GM23338 (cell line): Measurements from ENCODE around the gene MARCHF9. TPM values are rescaled to one million over a fixed set of nuclear protein-coding genes. Genes with fewer than 3 reads are reported as not detected.

Source experiments
- ATAC-seq: fragments of 200-7000 bp; cut with Tn5 transposase; 3 replicates; pipeline ENCODE4 v1.9.1; 2020
- DNase-seq: peaks from one replicate; pipeline ENCODE4 v3.0.0-alpha.2; 2015; ENCODE audit warnings: low spot score
- H2AFZ ChIP-seq: fragments of 200-600 bp; sonication (generic); 2 replicates; pipeline ENCODE4 v1.8.0; 2016; ENCODE audit warnings: antibody characterized with exemption, mild to moderate bottlenecking, moderate library complexity
- H3F3A ChIP-seq: fragments of 200-600 bp; sonication (generic); replicated peaks from 2 replicates; pipeline ENCODE4 v1.8.0; 2017; ENCODE audit warnings: antibody characterized with exemption, mixed run types, low read depth
- H3K27ac ChIP-seq: fragments of 200-600 bp; sonication (generic); 2 replicates; pipeline ENCODE4 v1.6.1; 2016; ENCODE audit warnings: low read depth
- H3K27me3 ChIP-seq: fragments of 200-600 bp; sonication (generic); 2 replicates; pipeline ENCODE4 v1.8.0; 2016; ENCODE audit warnings: mild to moderate bottlenecking, mixed run types, moderate library complexity; ENCODE audit not compliant: insufficient read depth
- H3K36me3 ChIP-seq: fragments of 200-600 bp; sonication (generic); 2 replicates; pipeline ENCODE4 v1.8.0; 2016; ENCODE audit warnings: mild to moderate bottlenecking; ENCODE audit not compliant: insufficient read depth
- H3K4me1 ChIP-seq: fragments of 200-600 bp; sonication (generic); 2 replicates; pipeline ENCODE4 v1.8.0; 2016; ENCODE audit warnings: mild to moderate bottlenecking, moderate library complexity; ENCODE audit not compliant: insufficient read depth
- H3K4me2 ChIP-seq: fragments of 200-600 bp; sonication (generic); 2 replicates; pipeline ENCODE4 v1.7.1; 2017; ENCODE audit warnings: mixed run types
- H3K4me3 ChIP-seq: fragments of 200-600 bp; sonication (generic); 2 replicates; pipeline ENCODE4 v1.6.1; 2016; ENCODE audit warnings: mixed run types
- H3K79me2 ChIP-seq: fragments of 200-600 bp; sonication (generic); replicated peaks from 2 replicates; pipeline ENCODE4 v1.8.0; 2017; ENCODE audit warnings: mild to moderate bottlenecking; ENCODE audit not compliant: insufficient read depth
- H3K9me2 ChIP-seq: fragments of 200-600 bp; sonication (generic); 2 replicates; pipeline ENCODE4 v1.8.0; 2017; ENCODE audit not compliant: insufficient read depth
- H4K20me1 ChIP-seq: fragments of 200-600 bp; sonication (generic); replicated peaks from 2 replicates; pipeline ENCODE4 v1.8.0; 2017; ENCODE audit warnings: mild to moderate bottlenecking; ENCODE audit not compliant: insufficient read depth
- H3K27ac Mint-ChIP-seq: 2 replicates; pipeline ENCODE4 v1.8.0; 2020; ENCODE audit warnings: inconsistent platforms, mild to moderate bottlenecking, moderate library complexity, mixed read lengths
- H3K27me3 Mint-ChIP-seq: 3 replicates; pipeline ENCODE4 v1.8.0; 2022; ENCODE audit warnings: low read depth, mild to moderate bottlenecking, moderate library complexity, mixed read lengths, inconsistent platforms; ENCODE audit not compliant: insufficient read depth, poor library complexity
- H3K36me3 Mint-ChIP-seq: 3 replicates; pipeline ENCODE4 v1.8.0; 2021; ENCODE audit warnings: low read depth, mild to moderate bottlenecking, inconsistent platforms, moderate library complexity, mixed read lengths
- H3K4me1 Mint-ChIP-seq: 3 replicates; pipeline ENCODE4 v1.8.0; 2020; ENCODE audit warnings: mild to moderate bottlenecking, inconsistent platforms, mixed read lengths
- H3K4me3 Mint-ChIP-seq: 3 replicates; pipeline ENCODE4 v1.8.0; 2021; ENCODE audit warnings: moderate library complexity, mild to moderate bottlenecking, inconsistent platforms, mixed read lengths
- H3K9me3 Mint-ChIP-seq: 3 replicates; pipeline ENCODE4 v1.8.0; 2020; ENCODE audit warnings: moderate library complexity, mild to moderate bottlenecking, inconsistent platforms, mixed read lengths
- CREB1 ChIP-seq: fragments of 250-450 bp; sonication (Bioruptor Pico); IDR thresholded peaks from 2 replicates; pipeline ENCODE4 v1.5.0; 2020; ENCODE audit warnings: low read depth, mild to moderate bottlenecking, moderate library complexity
- EZH2 ChIP-seq: fragments of 200-600 bp; sonication (generic); IDR thresholded peaks from one replicate; pipeline ENCODE4 v1.8.0; 2017; ENCODE audit warnings: antibody characterized with exemption, mild to moderate bottlenecking, low read depth; ENCODE audit not compliant: unreplicated experiment
- EZH2phosphoT487 ChIP-seq: fragments of 200-600 bp; sonication (generic); IDR thresholded peaks from one replicate; pipeline ENCODE4 v1.8.1; 2018; ENCODE audit warnings: antibody characterized with exemption; ENCODE audit not compliant: unreplicated experiment
- JUNB ChIP-seq: IDR thresholded peaks from one replicate; pipeline ENCODE4 v1.6.1; 2016; ENCODE audit warnings: antibody characterized with exemption; ENCODE audit not compliant: unreplicated experiment
- NANOG ChIP-seq: IDR thresholded peaks from 2 replicates; pipeline ENCODE4 v1.6.1; 2016; ENCODE audit warnings: antibody characterized with exemption, borderline replicate concordance
- POLR2AphosphoS5 ChIP-seq: IDR thresholded peaks from 2 replicates; pipeline ENCODE4 v1.6.1; 2016; ENCODE audit warnings: antibody characterized with exemption, low read depth
- STAT1 ChIP-seq: IDR thresholded peaks from one replicate; pipeline ENCODE4 v1.6.1; 2016; ENCODE audit warnings: antibody characterized with exemption; ENCODE audit not compliant: unreplicated experiment
- ZNF114 ChIP-seq: fragments of 250-450 bp; sonication (Bioruptor Pico); IDR thresholded peaks from 2 replicates; pipeline ENCODE4 v1.5.0; 2020; ENCODE audit warnings: mild to moderate bottlenecking, moderate library complexity
- ZNF331 ChIP-seq: fragments of 250-450 bp; sonication (Bioruptor Pico); IDR thresholded peaks from 2 replicates; pipeline ENCODE4 v1.5.0; 2020; ENCODE audit warnings: low read depth, mild to moderate bottlenecking, moderate library complexity
- polyA plus RNA-seq: library from polyadenylated mRNA; unstranded; fragments of >200 nt; fragmentation: Nextera tagmentation; extraction: Ambion mirVana; gene quantifications from 2 replicates; pipeline ENCODE4 v1.2.1, GENCODE V29; 2016
- total RNA-seq: library from RNA; depleted of rRNA; stranded (reverse); fragments of >200 nt; shearing (Covaris generic); gene quantifications from 2 replicates; pipeline ENCODE4 v1.2.3, GENCODE V29; 2014
- TF ChIP-seq, protein P1 (sequence below): IDR thresholded peaks from one replicate; pipeline ENCODE4 v1.6.1; 2018; ENCODE audit warnings: antibody characterized with exemption; ENCODE audit not compliant: unreplicated experiment
- TF ChIP-seq, protein P2 (sequence below), 2 experiments: fragments of 200-600 bp in 1 of 2; sonication (generic) in 1 of 2; conservative IDR thresholded peaks; 2 replicates each; pipeline versions ENCODE4 v1.5.1 to v1.6.1; 2016 to 2017; ENCODE audit warnings: antibody characterized with exemption in 2 of 2, low read depth in 2 of 2, mild to moderate bottlenecking in 2 of 2, moderate library complexity in 1 of 2
- TF ChIP-seq, protein P3 (sequence below): IDR thresholded peaks from 2 replicates; pipeline ENCODE4 v1.6.1; 2016; ENCODE audit warnings: antibody characterized with exemption

MARCHF9 gene
- total and polyA plus RNA-seq, 2 experiments from 2014 or later, result 2.9 to 3.3 TPM

DNA sequence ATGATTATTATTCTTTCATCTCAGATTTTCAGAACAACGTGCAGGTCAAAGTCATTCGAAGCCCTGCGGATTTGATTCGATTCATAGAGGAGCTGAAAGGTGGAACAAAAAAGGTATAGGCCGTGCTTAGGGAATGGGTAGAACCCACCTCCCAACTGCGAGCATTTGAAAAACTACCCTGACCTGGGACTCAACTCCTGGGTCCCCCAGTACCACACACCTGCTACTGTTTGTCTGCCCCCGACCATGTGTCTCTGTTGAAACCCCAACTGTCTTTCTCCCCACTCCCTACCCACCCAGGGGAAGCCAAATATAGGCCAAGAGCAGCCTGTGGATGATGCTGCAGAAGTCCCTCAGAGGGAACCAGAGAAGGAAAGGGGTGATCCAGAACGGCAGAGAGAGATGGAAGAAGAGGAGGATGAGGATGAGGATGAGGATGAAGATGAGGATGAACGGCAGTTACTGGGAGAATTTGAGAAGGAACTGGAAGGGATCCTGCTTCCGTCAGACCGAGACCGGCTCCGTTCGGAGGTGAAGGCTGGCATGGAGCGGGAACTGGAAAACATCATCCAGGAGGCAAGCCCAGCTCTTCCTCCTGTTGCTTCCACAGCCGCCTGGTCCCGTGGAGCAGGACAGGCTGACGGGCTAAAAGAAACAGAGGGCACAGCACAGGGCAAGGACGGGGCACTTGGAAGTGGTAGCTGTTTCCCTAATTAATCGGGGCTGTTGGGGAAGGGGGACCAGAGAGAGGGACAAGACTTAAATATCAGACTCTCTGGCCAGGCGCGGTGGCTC lies 36.9 kb upstream of the MARCHF9 start (continued):
- TF ChIP-seq, protein P1, sequence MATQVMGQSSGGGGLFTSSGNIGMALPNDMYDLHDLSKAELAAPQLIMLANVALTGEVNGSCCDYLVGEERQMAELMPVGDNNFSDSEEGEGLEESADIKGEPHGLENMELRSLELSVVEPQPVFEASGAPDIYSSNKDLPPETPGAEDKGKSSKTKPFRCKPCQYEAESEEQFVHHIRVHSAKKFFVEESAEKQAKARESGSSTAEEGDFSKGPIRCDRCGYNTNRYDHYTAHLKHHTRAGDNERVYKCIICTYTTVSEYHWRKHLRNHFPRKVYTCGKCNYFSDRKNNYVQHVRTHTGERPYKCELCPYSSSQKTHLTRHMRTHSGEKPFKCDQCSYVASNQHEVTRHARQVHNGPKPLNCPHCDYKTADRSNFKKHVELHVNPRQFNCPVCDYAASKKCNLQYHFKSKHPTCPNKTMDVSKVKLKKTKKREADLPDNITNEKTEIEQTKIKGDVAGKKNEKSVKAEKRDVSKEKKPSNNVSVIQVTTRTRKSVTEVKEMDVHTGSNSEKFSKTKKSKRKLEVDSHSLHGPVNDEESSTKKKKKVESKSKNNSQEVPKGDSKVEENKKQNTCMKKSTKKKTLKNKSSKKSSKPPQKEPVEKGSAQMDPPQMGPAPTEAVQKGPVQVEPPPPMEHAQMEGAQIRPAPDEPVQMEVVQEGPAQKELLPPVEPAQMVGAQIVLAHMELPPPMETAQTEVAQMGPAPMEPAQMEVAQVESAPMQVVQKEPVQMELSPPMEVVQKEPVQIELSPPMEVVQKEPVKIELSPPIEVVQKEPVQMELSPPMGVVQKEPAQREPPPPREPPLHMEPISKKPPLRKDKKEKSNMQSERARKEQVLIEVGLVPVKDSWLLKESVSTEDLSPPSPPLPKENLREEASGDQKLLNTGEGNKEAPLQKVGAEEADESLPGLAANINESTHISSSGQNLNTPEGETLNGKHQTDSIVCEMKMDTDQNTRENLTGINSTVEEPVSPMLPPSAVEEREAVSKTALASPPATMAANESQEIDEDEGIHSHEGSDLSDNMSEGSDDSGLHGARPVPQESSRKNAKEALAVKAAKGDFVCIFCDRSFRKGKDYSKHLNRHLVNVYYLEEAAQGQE, result no peak
- TF ChIP-seq NANOG, result no peak
- TF ChIP-seq, protein P2, sequence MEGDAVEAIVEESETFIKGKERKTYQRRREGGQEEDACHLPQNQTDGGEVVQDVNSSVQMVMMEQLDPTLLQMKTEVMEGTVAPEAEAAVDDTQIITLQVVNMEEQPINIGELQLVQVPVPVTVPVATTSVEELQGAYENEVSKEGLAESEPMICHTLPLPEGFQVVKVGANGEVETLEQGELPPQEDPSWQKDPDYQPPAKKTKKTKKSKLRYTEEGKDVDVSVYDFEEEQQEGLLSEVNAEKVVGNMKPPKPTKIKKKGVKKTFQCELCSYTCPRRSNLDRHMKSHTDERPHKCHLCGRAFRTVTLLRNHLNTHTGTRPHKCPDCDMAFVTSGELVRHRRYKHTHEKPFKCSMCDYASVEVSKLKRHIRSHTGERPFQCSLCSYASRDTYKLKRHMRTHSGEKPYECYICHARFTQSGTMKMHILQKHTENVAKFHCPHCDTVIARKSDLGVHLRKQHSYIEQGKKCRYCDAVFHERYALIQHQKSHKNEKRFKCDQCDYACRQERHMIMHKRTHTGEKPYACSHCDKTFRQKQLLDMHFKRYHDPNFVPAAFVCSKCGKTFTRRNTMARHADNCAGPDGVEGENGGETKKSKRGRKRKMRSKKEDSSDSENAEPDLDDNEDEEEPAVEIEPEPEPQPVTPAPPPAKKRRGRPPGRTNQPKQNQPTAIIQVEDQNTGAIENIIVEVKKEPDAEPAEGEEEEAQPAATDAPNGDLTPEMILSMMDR (conservative IDR thresholded peaks at IDR 0.05; ENCODE audit: low read depth in 2 of 2), result no peak
- no peak for TF ChIP-seq POLR2AphosphoS5
- TF ChIP-seq STAT1, result no peak
- no peak for TF ChIP-seq EZH2phosphoT487
- TF ChIP-seq ZNF331 (CRISPR knock-in tag), result no peak
- TF ChIP-seq, protein P3, sequence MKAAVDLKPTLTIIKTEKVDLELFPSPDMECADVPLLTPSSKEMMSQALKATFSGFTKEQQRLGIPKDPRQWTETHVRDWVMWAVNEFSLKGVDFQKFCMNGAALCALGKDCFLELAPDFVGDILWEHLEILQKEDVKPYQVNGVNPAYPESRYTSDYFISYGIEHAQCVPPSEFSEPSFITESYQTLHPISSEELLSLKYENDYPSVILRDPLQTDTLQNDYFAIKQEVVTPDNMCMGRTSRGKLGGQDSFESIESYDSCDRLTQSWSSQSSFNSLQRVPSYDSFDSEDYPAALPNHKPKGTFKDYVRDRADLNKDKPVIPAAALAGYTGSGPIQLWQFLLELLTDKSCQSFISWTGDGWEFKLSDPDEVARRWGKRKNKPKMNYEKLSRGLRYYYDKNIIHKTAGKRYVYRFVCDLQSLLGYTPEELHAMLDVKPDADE, result no peak
- TF ChIP-seq ZNF114 (CRISPR knock-in tag), result no peak
- no peak for TF ChIP-seq JUNB

DNA sequence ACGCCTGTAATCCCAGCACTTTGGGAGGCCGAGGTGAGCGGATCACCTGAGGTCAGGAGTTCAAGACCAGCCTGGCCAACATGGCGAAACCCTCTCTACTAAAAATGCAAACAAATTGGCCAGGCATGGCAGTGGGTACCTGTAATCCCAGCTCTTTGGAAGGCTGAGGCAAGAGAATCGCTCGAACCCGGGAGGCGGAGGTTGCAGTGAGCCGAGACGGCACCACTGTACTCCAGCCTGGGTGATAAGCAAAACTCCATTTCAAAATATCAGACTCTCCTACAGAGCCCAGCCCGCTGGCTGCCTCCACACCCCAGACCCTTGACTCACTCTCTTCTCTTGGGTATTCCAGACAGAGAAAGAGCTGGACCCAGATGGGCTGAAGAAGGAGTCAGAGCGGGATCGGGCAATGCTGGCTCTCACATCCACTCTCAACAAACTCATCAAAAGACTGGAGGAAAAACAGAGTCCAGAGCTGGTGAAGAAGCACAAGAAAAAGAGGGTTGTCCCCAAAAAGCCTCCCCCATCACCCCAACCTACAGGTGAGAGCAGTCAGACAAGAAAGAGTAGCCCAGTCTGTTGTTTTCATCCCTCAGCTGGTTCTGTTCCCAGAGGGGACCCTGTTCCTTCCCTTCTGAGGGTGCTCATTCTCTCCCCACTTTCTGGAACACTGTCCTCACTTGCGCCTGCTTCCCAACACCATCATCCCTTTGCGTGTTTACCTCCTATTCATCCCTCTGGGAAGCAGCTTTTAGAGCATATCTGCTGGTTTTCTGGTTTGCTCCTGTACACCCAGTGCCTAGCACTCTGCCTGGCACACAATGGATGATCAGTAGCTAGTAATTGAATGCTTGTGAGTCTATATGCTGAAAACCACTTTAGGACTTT lies 36.0 kb upstream of the MARCHF9 start:
- Histone ChIP-seq H3K27me3 (peaks cover 11% of the 10 kb centered on the region), H4K20me1 (no peaks in the 10 kb centered on the region), H3K4me1 (no peaks in the 10 kb centered on the region), H3K9me2 (no peaks in the 10 kb centered on the region), H3K36me3 (peaks cover 6% of the 10 kb centered on the region; the same call in 1 of the 2 replicates), H3K27ac (no peak overlapping the region), H3F3A (no peaks in the 10 kb centered on the region), H3K79me2 (no peaks in the 10 kb centered on the region), H3K4me2 (no peak overlapping the region), H3K4me3 (no peak overlapping the region), H2AFZ (no peak overlapping the region)
- H3K27me3 Mint-ChIP-seq, result peaks cover 11% of the 10 kb centered on the region
- peaks cover 15% of the 10 kb centered on the region for H3K36me3 Mint-ChIP-seq
- DNase-seq, result no peak
- no peaks in the 10 kb centered on the region for H3K9me3 Mint-ChIP-seq
- no peak overlapping the region for H3K27ac Mint-ChIP-seq
- no peak overlapping the region for H3K4me3 Mint-ChIP-seq
- H3K4me1 Mint-ChIP-seq, result peaks cover 3% of the 10 kb centered on the region; the same call in 2 of the 3 replicates
- ATAC-seq, result no peak
- no peak for TF ChIP-seq CREB1 (CRISPR knock-in tag)
- no peak for TF ChIP-seq EZH2phosphoT487
- TF ChIP-seq NANOG, result no peak
- TF ChIP-seq, protein P3, result no peak
- TF ChIP-seq, protein P1, result no peak
- no peak for TF ChIP-seq EZH2
- TF ChIP-seq STAT1, result no peak
- TF ChIP-seq ZNF331 (CRISPR knock-in tag), result no peak
